ENCODE results near the gene SFT2D3. TPM values are rescaled to one million over a fixed set of nuclear protein-coding genes. Genes with fewer than 3 reads are reported as not detected.

SFT2D3 gene
- total RNA-seq, 2 donors from 2014 or later = 5.9 to 6.0 TPM

GRCh38 chr2:127715778-127716449 lies 14.6 kb downstream of the SFT2D3 start:
- H3K36me3 Mint-ChIP-seq (ENCODE audit: low read depth) = peaks cover 4% of the 10 kb centered on the region

GRCh38 chr2:127718271-127718670 lies 17.0 kb downstream of the SFT2D3 start:
- ATAC-seq = no peak
- no peaks in the 10 kb centered on the region for H3K27me3 Mint-ChIP-seq
- H3K36me3 Mint-ChIP-seq (ENCODE audit: low read depth) = peaks cover 3% of the 10 kb centered on the region
- no peaks in the 10 kb centered on the region for H3K9me3 ChIP-seq (ENCODE audit: control insufficient read depth, low read length, poor library complexity, severe bottlenecking)
- no peak overlapping the region for H3K4me3 Mint-ChIP-seq
- peaks cover 4% of the 10 kb centered on the region for H3K4me1 Mint-ChIP-seq
- DNase-seq = no peak
- no peak overlapping the region for H3K27ac Mint-ChIP-seq

More at GRCh38 chr2:127715778-127716449, 14.6 kb downstream of the SFT2D3 start:
- ATAC-seq (no peak), DNase-seq (no peak)
- H3K27ac Mint-ChIP-seq = peak overlapping the region; percentile 84
- peaks cover 5% of the 10 kb centered on the region for H3K4me1 Mint-ChIP-seq
- no peaks in the 10 kb centered on the region for H3K9me3 ChIP-seq (ENCODE audit: control insufficient read depth, low read length, poor library complexity, severe bottlenecking)
- no peak overlapping the region for H3K4me3 Mint-ChIP-seq
- H3K27me3 Mint-ChIP-seq = no peaks in the 10 kb centered on the region

- peaks cover 3% of the 10 kb centered on the region for H3K36me3 Mint-ChIP-seq (ENCODE audit: low read depth)
- H3K4me3 Mint-ChIP-seq = no peak overlapping the region
- ATAC-seq (no peak), DNase-seq (no peak)
- H3K9me3 ChIP-seq (ENCODE audit: control insufficient read depth, low read length, poor library complexity, severe bottlenecking) = no peaks in the 10 kb centered on the region
- H3K27me3 Mint-ChIP-seq = no peaks in the 10 kb centered on the region
- peaks cover 4% of the 10 kb centered on the region for H3K4me1 Mint-ChIP-seq
- H3K27ac Mint-ChIP-seq = no peak overlapping the region
These were observed 18.3 kb downstream of the SFT2D3 start for GRCh38 chr2:127719301-127720218.

GRCh38 chr2:127721311-127721977 lies 20.1 kb downstream of the SFT2D3 start:
- peaks cover 3% of the 10 kb centered on the region for H3K4me1 Mint-ChIP-seq
- DNase-seq = no peak
- no peaks in the 10 kb centered on the region for H3K9me3 ChIP-seq (ENCODE audit: control insufficient read depth, low read length, poor library complexity, severe bottlenecking)
- no peak overlapping the region for H3K4me3 Mint-ChIP-seq
- peaks cover 1% of the 10 kb centered on the region for H3K36me3 Mint-ChIP-seq (ENCODE audit: low read depth)
- ATAC-seq = no peak
- H3K27me3 Mint-ChIP-seq = no peaks in the 10 kb centered on the region
- no peak overlapping the region for H3K27ac Mint-ChIP-seq

GRCh38 chr2:127721978-127722355 lies 20.7 kb downstream of the SFT2D3 start:
- H3K27me3 Mint-ChIP-seq = no peaks in the 10 kb centered on the region
- H3K4me3 Mint-ChIP-seq = no peak overlapping the region
- ATAC-seq (no peak), DNase-seq (no peak)
- peaks cover 4% of the 10 kb centered on the region for H3K4me1 Mint-ChIP-seq
- no peaks in the 10 kb centered on the region for H3K9me3 ChIP-seq (ENCODE audit: control insufficient read depth, low read length, poor library complexity, severe bottlenecking)
- no peaks in the 10 kb centered on the region for H3K36me3 Mint-ChIP-seq (ENCODE audit: low read depth)
- H3K27ac Mint-ChIP-seq = no peak overlapping the region

- no peak for DNase-seq
- no peak overlapping the region for H3K4me3 Mint-ChIP-seq
- peaks cover 4% of the 10 kb centered on the region for H3K4me1 Mint-ChIP-seq
- H3K27me3 Mint-ChIP-seq = no peaks in the 10 kb centered on the region
- no peak overlapping the region for H3K27ac Mint-ChIP-seq
- no peaks in the 10 kb centered on the region for H3K36me3 Mint-ChIP-seq (ENCODE audit: low read depth)
- ATAC-seq = no peak
- no peaks in the 10 kb centered on the region for H3K9me3 ChIP-seq (ENCODE audit: control insufficient read depth, low read length, poor library complexity, severe bottlenecking)
These were observed 21.5 kb downstream of the SFT2D3 start for GRCh38 chr2:127722807-127723206.

- DNase-seq (no peak), ATAC-seq (no peak)
- Mint-ChIP-seq H3K4me3 (no peak overlapping the region), H3K27me3 (no peaks in the 10 kb centered on the region), H3K4me1 (peaks cover 4% of the 10 kb centered on the region), H3K27ac (peak overlapping the region; percentile 19), H3K36me3 (ENCODE audit: low read depth) (no peaks in the 10 kb centered on the region)
- H3K9me3 ChIP-seq (ENCODE audit: control insufficient read depth, low read length, poor library complexity, severe bottlenecking) = no peaks in the 10 kb centered on the region
These were observed 25.0 kb downstream of the SFT2D3 start for GRCh38 chr2:127726158-127726880.

- no peak for DNase-seq
- H3K4me3 Mint-ChIP-seq = no peak overlapping the region
- H3K27me3 Mint-ChIP-seq = no peaks in the 10 kb centered on the region
- no peaks in the 10 kb centered on the region for H3K36me3 Mint-ChIP-seq (ENCODE audit: low read depth)
- no peak for ATAC-seq
- no peak overlapping the region for H3K27ac Mint-ChIP-seq
- no peaks in the 10 kb centered on the region for H3K9me3 ChIP-seq (ENCODE audit: control insufficient read depth, low read length, poor library complexity, severe bottlenecking)
- H3K4me1 Mint-ChIP-seq = peaks cover 6% of the 10 kb centered on the region
These were observed 32.0 kb downstream of the SFT2D3 start for GRCh38 chr2:127733113-127733815.

GRCh38 chr2:127733816-127734537 lies 32.7 kb downstream of the SFT2D3 start:
- no peak for ATAC-seq
- no peak overlapping the region for H3K4me3 Mint-ChIP-seq
- H3K27ac Mint-ChIP-seq = no peak overlapping the region
- no peaks in the 10 kb centered on the region for H3K9me3 ChIP-seq (ENCODE audit: control insufficient read depth, low read length, poor library complexity, severe bottlenecking)
- H3K36me3 Mint-ChIP-seq (ENCODE audit: low read depth) = no peaks in the 10 kb centered on the region
- H3K4me1 Mint-ChIP-seq = peaks cover 10% of the 10 kb centered on the region
- no peaks in the 10 kb centered on the region for H3K27me3 Mint-ChIP-seq
- no peak for DNase-seq

GRCh38 chr2:127735044-127735443 lies 33.7 kb downstream of the SFT2D3 start:
- Mint-ChIP-seq H3K4me3 (no peak overlapping the region), H3K36me3 (ENCODE audit: low read depth) (no peaks in the 10 kb centered on the region)

GRCh38 chr2:127735537-127736399 lies 34.5 kb downstream of the SFT2D3 start:
- H3K4me3 Mint-ChIP-seq = no peak overlapping the region
- no peaks in the 10 kb centered on the region for H3K9me3 ChIP-seq (ENCODE audit: control insufficient read depth, low read length, poor library complexity, severe bottlenecking)
- H3K27me3 Mint-ChIP-seq = no peaks in the 10 kb centered on the region
- H3K4me1 Mint-ChIP-seq = peaks cover 12% of the 10 kb centered on the region
- H3K27ac Mint-ChIP-seq = no peak overlapping the region
- H3K36me3 Mint-ChIP-seq (ENCODE audit: low read depth) = peaks cover under 1% of the 10 kb centered on the region
- ATAC-seq = no peak
- no peak for DNase-seq

More at GRCh38 chr2:127735044-127735443, 33.7 kb downstream of the SFT2D3 start:
- no peak overlapping the region for H3K27ac Mint-ChIP-seq
- peaks cover 12% of the 10 kb centered on the region for H3K4me1 Mint-ChIP-seq
- no peaks in the 10 kb centered on the region for H3K9me3 ChIP-seq (ENCODE audit: control insufficient read depth, low read length, poor library complexity, severe bottlenecking)
- DNase-seq = no peak
- no peaks in the 10 kb centered on the region for H3K27me3 Mint-ChIP-seq
- no peak for ATAC-seq
